Measurements from ENCODE around the gene TAP1. TPM values are rescaled to one million over a fixed set of nuclear protein-coding genes. Genes with fewer than 3 reads are reported as not detected.

Gene TAP1
- total and polyA plus RNA-seq, 2 of the 8 experiments (the other 6 are each of a cell fraction or from before 2014, with no cell fraction given) = 16.8 to 22.0 TPM

- TF ChIP-seq SP1 (IDR thresholded peaks at IDR 0.05; ENCODE audit: low read depth, low read length) (peak; percentile 25; the same call in 1 of the 2 replicates), EZH2 (IDR thresholded peaks at IDR 0.05; ENCODE audit: low read depth, low read length, severe bottlenecking) (no peak), HDAC2 (IDR thresholded peaks at IDR 0.05; ENCODE audit: borderline replicate concordance in 1 of 2, low read depth in 2 of 2, low read length in 2 of 2) (0 out of 4 replicates have a peak, but pooled peaks of 1 of the 2 experiments have one; percentile 54), E2F6 (IDR thresholded peaks at IDR 0.05) (peak; percentile 66; the same call in 1 of the 2 replicates), RFX5 (IDR thresholded peaks at IDR 0.05; ENCODE audit: borderline replicate concordance, low read depth, low read length) (peak; percentile 99), ZNF274 (IDR thresholded peaks at IDR 0.05; ENCODE audit: borderline replicate concordance, extremely low read depth, low read length) (no peak), TAF1 (IDR thresholded peaks at IDR 0.05; ENCODE audit: low read depth, low read length) (peak; percentile 31), RNF2 (IDR thresholded peaks at IDR 0.05; ENCODE audit: borderline replicate concordance, low read depth, low read length, missing control alignments, poor library complexity, severe bottlenecking) (no peak), PHF8 (conservative IDR thresholded peaks at IDR 0.05; ENCODE audit: low read depth, low read length) (0 out of 2 replicates have a peak, but pooled peaks have one; percentile 34), MAFK (IDR thresholded peaks at IDR 0.05; ENCODE audit: low read depth, low read length) (no peak), POU5F1 (IDR thresholded peaks at IDR 0.05; ENCODE audit: low read depth, low read length) (no peak), SRF (IDR thresholded peaks at IDR 0.05; ENCODE audit: low read depth, low read length) (no peak), TAF7 (optimal IDR thresholded peaks at IDR 0.05; ENCODE audit: borderline replicate concordance, low read depth, low read length) (no peak), ATF2 (IDR thresholded peaks at IDR 0.05; ENCODE audit: low read length) (no peak), ASH2L (IDR thresholded peaks at IDR 0.05; ENCODE audit: low read length) (peak; percentile 57), CTCF (IDR thresholded peaks at IDR 0.05; ENCODE audit: control extremely low read depth in 1 of 3, insufficient read depth in 1 of 3, low read depth in 1 of 3, low read length in 3 of 3) (peak in 1 of 3 experiments; percentile 8; a peak in 1 of 4 replicates)
These were observed 9.3 kb downstream of the TAP1 start, which contains the start of gene PSMB8 (continued) for GRCh38 chr6:32843979-32844838.

All from H1 (cell line).